B cell (primary cell): ENCODE results near the gene CLDN2. TPM values are rescaled to one million over a fixed set of nuclear protein-coding genes. Genes with fewer than 3 reads are reported as not detected.

Experiments
- ATAC-seq: fragments of 200-7000 bp; cut with Tn5 transposase; one replicate; pipeline ENCODE4 v1.10.0; 2021; ENCODE audit warnings: low read depth, mild to moderate bottlenecking, moderate number of reproducible peaks, moderate library complexity
- CTCF ChIA-PET: fragments of 350-600 bp; sonication (Branson Sonifier 250); formaldehyde crosslinking; loops from one replicate; lab custom pipeline; 2021; ENCODE audit warnings: antibody characterized with exemption, inconsistent platforms; lab: Charles Lee
- POLR2A ChIA-PET: fragments of 350-600 bp; sonication (Branson Sonifier 250); formaldehyde crosslinking; loops from one replicate; lab custom pipeline; 2021; ENCODE audit warnings: antibody characterized with exemption; lab: Charles Lee
- DNase-seq: peaks from one replicate; pipeline ENCODE4 v3.0.0; 2013
- H2AFZ ChIP-seq: 2 replicates; pipeline ENCODE4 v1.6.1; 2012; ENCODE audit warnings: mild to moderate bottlenecking, low read depth, low read length; ENCODE audit not compliant: insufficient read depth, poor library complexity, severe bottlenecking
- H3K27ac ChIP-seq, 2 donors: 1 replicate in 1 of 2; 2 replicates in 1 of 2; pipeline ENCODE4 v1.5.1; 2012 to 2013; ENCODE audit warnings: low read length in 2 of 2, mild to moderate bottlenecking in 2 of 2, moderate library complexity in 1 of 2
- H3K27me3 ChIP-seq, 4 experiments: fragments of 200-600 bp in 1 of 4; sonication (generic) in 1 of 4; replicated peaks in 1 of 4; 1 replicate in 2 of 4; 2 replicates in 2 of 4; pipeline versions ENCODE4 v1.6.1 to v1.7.0; 2013 to 2016; ENCODE audit warnings: low read length in 3 of 4, mild to moderate bottlenecking in 2 of 4, mixed read lengths in 1 of 4, moderate library complexity in 1 of 4; ENCODE audit not compliant: insufficient read depth in 4 of 4, control insufficient read depth in 3 of 4; ENCODE audit errors: control extremely low read depth in 1 of 4
- H3K36me3 ChIP-seq, 2 experiments: replicated peaks in 1 of 2; 1 replicate in 1 of 2; 2 replicates in 1 of 2; pipeline versions ENCODE4 v1.6.1 to v1.7.1; 2013; ENCODE audit warnings: low read length in 1 of 2; ENCODE audit not compliant: insufficient read depth in 2 of 2, control insufficient read depth in 1 of 2; ENCODE audit errors: control extremely low read depth in 1 of 2, extremely low read depth in 1 of 2
- H3K4me1 ChIP-seq, 2 donors: fragments of 200-600 bp in 1 of 2; sonication (generic) in 1 of 2; 1 replicate in 1 of 2; 2 replicates in 1 of 2; pipeline versions ENCODE4 v1.5.1 to v1.6.1; 2013 to 2017; ENCODE audit warnings: low read length in 2 of 2; ENCODE audit not compliant: control insufficient read depth in 2 of 2, insufficient read depth in 2 of 2
- H3K4me2 ChIP-seq: replicated peaks from 2 replicates; pipeline ENCODE3; 2012; ENCODE audit warnings: mild to moderate bottlenecking, low read depth, low read length; ENCODE audit not compliant: poor library complexity, severe bottlenecking
- H3K4me3 ChIP-seq, 5 experiments: fragments of 200-600 bp in 1 of 5; sonication (generic) in 1 of 5; 1 replicate in 3 of 5; 2 replicates in 2 of 5; pipeline versions ENCODE4 v1.5.1 to v1.7.0; 2011 to 2016; ENCODE audit warnings: low read length in 4 of 5, mild to moderate bottlenecking in 4 of 5, low read depth in 2 of 5, control low read depth in 1 of 5, moderate library complexity in 1 of 5; ENCODE audit not compliant: insufficient read depth in 1 of 5; ENCODE audit errors: control extremely low read depth in 1 of 5, extremely low read depth in 1 of 5
- H3K79me2 ChIP-seq: fragments of 200-600 bp; sonication (generic); one replicate; pipeline ENCODE4 v1.6.0; 2016; ENCODE audit warnings: low read length; ENCODE audit not compliant: control insufficient read depth, insufficient read depth
- H3K9ac ChIP-seq: fragments of 200-600 bp; sonication (generic); 2 replicates; pipeline ENCODE4 v1.6.1; 2017; ENCODE audit warnings: mild to moderate bottlenecking, low read length, moderate library complexity
- H3K9me3 ChIP-seq, 3 donors: one replicate each; pipeline versions ENCODE4 v1.6.1 to v1.7.1; 2013; ENCODE audit warnings: low read length in 2 of 3; ENCODE audit not compliant: control insufficient read depth in 2 of 3, insufficient read depth in 1 of 3; ENCODE audit errors: control extremely low read depth in 1 of 3
- H4K20me1 ChIP-seq: 2 replicates; pipeline ENCODE4 v1.6.0; 2012; ENCODE audit warnings: mild to moderate bottlenecking, low read length; ENCODE audit not compliant: insufficient read depth, control insufficient read depth, poor library complexity, severe bottlenecking
- H3K27ac Mint-ChIP-seq: one replicate; pipeline ENCODE4 v1.8.0; 2021; ENCODE audit warnings: mixed read lengths
- H3K27me3 Mint-ChIP-seq: one replicate; pipeline ENCODE4 v1.8.0; 2021; ENCODE audit warnings: mixed read lengths
- H3K4me1 Mint-ChIP-seq: one replicate; pipeline ENCODE4 v1.8.0; 2021; ENCODE audit warnings: mixed read lengths
- H3K4me3 Mint-ChIP-seq: one replicate; pipeline ENCODE4 v1.8.0; 2021; ENCODE audit warnings: mixed read lengths
- H3K9me3 Mint-ChIP-seq: one replicate; pipeline ENCODE4 v1.8.0; 2022; ENCODE audit warnings: mixed read lengths; ENCODE audit not compliant: insufficient read depth
- EZH2 ChIP-seq: IDR thresholded peaks from 2 replicates; pipeline ENCODE4 v1.6.1; 2012; ENCODE audit warnings: borderline replicate concordance, low read depth, mild to moderate bottlenecking, moderate library complexity, low read length; ENCODE audit not compliant: insufficient read depth, poor library complexity, severe bottlenecking
- WGBS: methylation state at CpG from one replicate; pipeline ENCODE4 v1.1.5; 2013; ENCODE audit warnings: missing lambda C conversion rate; ENCODE audit not compliant: insufficient coverage; 5-methylcytosine and 5-hydroxymethylcytosine counted together
- intact Hi-C: fragments of 100-400 bp; cut with micrococcal nuclease; formaldehyde crosslinking; loops from one replicate; pipeline ENCODE4 v1.10.0; 2022
- polyA plus RNA-seq: library from polyadenylated mRNA; depleted of rRNA; stranded (reverse); fragments of >200 nt; gene quantifications from 2 replicates; pipeline ENCODE4 v1.2.3, GENCODE V29; 2012
- total RNA-seq, 2 donors: library from RNA; stranded (reverse); fragments of 120-200 nt in 1 of 2; gene quantifications; 1 replicate in 1 of 2; 2 replicates in 1 of 2; pipeline versions ENCODE4 v1.2.3 to v1.2.4, GENCODE V29; 2013 to 2022
- TF ChIP-seq, protein P1 (sequence below): fragments of 200-600 bp; IDR thresholded peaks from one replicate; pipeline ENCODE4 v1.8.0; 2022; ENCODE audit warnings: antibody characterized with exemption, mild to moderate bottlenecking

Gene CLDN2
- total and polyA plus RNA-seq, 2 donors (not counting 1 experiment from before 2014, with no cell fraction given): not detected

DNA sequence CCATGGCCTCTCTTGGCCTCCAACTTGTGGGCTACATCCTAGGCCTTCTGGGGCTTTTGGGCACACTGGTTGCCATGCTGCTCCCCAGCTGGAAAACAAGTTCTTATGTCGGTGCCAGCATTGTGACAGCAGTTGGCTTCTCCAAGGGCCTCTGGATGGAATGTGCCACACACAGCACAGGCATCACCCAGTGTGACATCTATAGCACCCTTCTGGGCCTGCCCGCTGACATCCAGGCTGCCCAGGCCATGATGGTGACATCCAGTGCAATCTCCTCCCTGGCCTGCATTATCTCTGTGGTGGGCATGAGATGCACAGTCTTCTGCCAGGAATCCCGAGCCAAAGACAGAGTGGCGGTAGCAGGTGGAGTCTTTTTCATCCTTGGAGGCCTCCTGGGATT, 8.0 kb downstream of the CLDN2 start:
- Mint-ChIP-seq H3K4me3 (no peak overlapping the region), H3K9me3 (no peaks in the 10 kb centered on the region), H3K4me1 (no peaks in the 10 kb centered on the region), H3K27ac (no peak overlapping the region), H3K27me3 (no peaks in the 10 kb centered on the region)
- Histone ChIP-seq H3K27me3 (no peaks in the 10 kb centered on the region), H3K4me2 (no peak overlapping the region), H3K4me1 (no peaks in the 10 kb centered on the region), H3K9me3 (no peaks in the 10 kb centered on the region), H4K20me1 (no peaks in the 10 kb centered on the region), H3K9ac (no peak overlapping the region), H3K79me2 (no peaks in the 10 kb centered on the region), H3K27ac (no peak overlapping the region), H3K4me3 (no peak overlapping the region), H3K36me3 (no peaks in the 10 kb centered on the region), H2AFZ (no peak overlapping the region)
- no peak for ATAC-seq
- no peak for DNase-seq
- 100% methylated on average over 1 of the region's 4 CpGs for whole genome bisulfite sequencing
- intact Hi-C loops: no loop called here
- CTCF ChIA-PET: interaction anchor here (0.5 kb wide), 1 partner anchor 745 kb away, joined by 4 read pairs; no protein-coding TSS in a partner anchor
- POLR2A ChIA-PET: no interaction called here
- TF ChIP-seq, protein P1, sequence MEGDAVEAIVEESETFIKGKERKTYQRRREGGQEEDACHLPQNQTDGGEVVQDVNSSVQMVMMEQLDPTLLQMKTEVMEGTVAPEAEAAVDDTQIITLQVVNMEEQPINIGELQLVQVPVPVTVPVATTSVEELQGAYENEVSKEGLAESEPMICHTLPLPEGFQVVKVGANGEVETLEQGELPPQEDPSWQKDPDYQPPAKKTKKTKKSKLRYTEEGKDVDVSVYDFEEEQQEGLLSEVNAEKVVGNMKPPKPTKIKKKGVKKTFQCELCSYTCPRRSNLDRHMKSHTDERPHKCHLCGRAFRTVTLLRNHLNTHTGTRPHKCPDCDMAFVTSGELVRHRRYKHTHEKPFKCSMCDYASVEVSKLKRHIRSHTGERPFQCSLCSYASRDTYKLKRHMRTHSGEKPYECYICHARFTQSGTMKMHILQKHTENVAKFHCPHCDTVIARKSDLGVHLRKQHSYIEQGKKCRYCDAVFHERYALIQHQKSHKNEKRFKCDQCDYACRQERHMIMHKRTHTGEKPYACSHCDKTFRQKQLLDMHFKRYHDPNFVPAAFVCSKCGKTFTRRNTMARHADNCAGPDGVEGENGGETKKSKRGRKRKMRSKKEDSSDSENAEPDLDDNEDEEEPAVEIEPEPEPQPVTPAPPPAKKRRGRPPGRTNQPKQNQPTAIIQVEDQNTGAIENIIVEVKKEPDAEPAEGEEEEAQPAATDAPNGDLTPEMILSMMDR: no peak
- no peak for TF ChIP-seq EZH2

DNA sequence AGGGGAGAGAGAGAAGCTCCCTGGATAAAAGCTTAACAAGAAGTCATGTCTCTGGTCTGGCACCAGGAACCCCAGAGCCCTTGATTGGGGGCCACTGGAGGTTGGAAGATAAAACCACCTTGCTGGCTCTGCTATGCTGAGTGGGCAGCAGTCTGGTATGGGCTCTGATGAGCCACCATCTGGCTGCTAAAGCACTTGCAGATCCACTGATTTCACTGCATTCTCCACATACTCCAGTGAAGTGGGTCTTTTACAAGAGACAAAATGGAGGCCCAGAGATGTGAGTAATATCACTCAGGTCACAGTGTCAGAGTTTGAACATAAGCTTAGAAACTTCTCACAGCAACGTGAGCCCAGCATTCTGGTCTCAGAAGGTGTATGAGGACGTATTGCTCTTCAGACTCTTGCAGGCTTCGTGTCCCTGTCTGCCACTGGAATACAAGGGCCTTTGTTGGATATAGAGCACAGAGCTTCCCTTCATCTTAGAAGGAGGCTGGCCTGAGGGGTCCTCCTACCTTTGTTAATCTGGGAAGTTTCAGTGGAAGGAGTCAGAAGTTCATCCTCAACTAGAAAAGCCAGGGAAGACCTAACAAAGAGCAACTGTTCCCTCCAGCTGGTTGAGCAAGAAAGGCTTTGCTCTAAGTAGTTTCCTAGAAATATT, 11.8 kb downstream of the CLDN2 start:
- no peak for DNase-seq
- H3K4me3 ChIP-seq: no peak overlapping the region
- no peaks in the 10 kb centered on the region for H3K4me1 ChIP-seq
- ChIA-PET POLR2A (no interaction called here), CTCF (no interaction called here)
- H3K27me3 ChIP-seq: no peaks in the 10 kb centered on the region
- H3K9me3 Mint-ChIP-seq: no peaks in the 10 kb centered on the region
- no peak overlapping the region for H2AFZ ChIP-seq
- TF ChIP-seq, protein P1: no peak
- no peak for TF ChIP-seq EZH2
- H3K4me1 Mint-ChIP-seq: no peaks in the 10 kb centered on the region
- no peaks in the 10 kb centered on the region for H3K9me3 ChIP-seq
- ATAC-seq: no peak
- H4K20me1 ChIP-seq: no peaks in the 10 kb centered on the region
- no peak overlapping the region for H3K27ac ChIP-seq
- no peak overlapping the region for H3K9ac ChIP-seq
- no peaks in the 10 kb centered on the region for H3K27me3 Mint-ChIP-seq
- no peak overlapping the region for H3K4me2 ChIP-seq
- no peak overlapping the region for H3K27ac Mint-ChIP-seq
- intact Hi-C loops: no loop called here
- no peaks in the 10 kb centered on the region for H3K79me2 ChIP-seq
- 67% methylated on average over 1 of the region's 3 CpGs for WGBS
- H3K4me3 Mint-ChIP-seq: no peak overlapping the region
- no peaks in the 10 kb centered on the region for H3K36me3 ChIP-seq
